ENCODE data around the gene DCST1. TPM values are rescaled to one million over a fixed set of nuclear protein-coding genes. Genes with fewer than 3 reads are reported as not detected.

Gene DCST1
- polyA plus RNA-seq, 1 experiment: not detected

- TF ChIP-seq CTCF (IDR thresholded peaks at IDR 0.05; ENCODE audit: insufficient read depth, low read depth, low read length): no peak
- peaks cover 8% of the 10 kb centered on the region; the same call in 1 of the 2 replicates for H3K36me3 ChIP-seq (ENCODE audit: control insufficient read depth, insufficient read depth, low read length)
- ChIA-PET POLR2A (no interaction called here), CTCF (interaction anchor here (0.6 to 10.2 kb wide), 10 partner anchors 15 to 83 kb away, joined by 3 to 95 read pairs (median 6); partner anchors contain the start of genes ADAM15, LENEP, PBXIP1 and PMVK)
- DNase-seq (ENCODE audit: low read depth): no peak
- H3K4me3 ChIP-seq (ENCODE audit: low read depth, low read length): no peak overlapping the region
- no peaks in the 10 kb centered on the region for H3K27me3 ChIP-seq (ENCODE audit: control insufficient read depth, insufficient read depth, low read length)
Observed at GRCh38 chr1:155019377-155020245, 14.0 kb upstream of the DCST1 start.

- no peak for TF ChIP-seq CTCF (IDR thresholded peaks at IDR 0.05; ENCODE audit: insufficient read depth, low read depth, low read length)
- CTCF ChIA-PET: interaction anchor here (0.7 to 6.7 kb wide), 7 partner anchors 21 to 463 kb away, joined by 3 to 55 read pairs (median 4); partner anchors contain the start of gene PBXIP1
- H3K4me3 ChIP-seq (ENCODE audit: low read depth, low read length): no peak overlapping the region
- H3K27me3 ChIP-seq (ENCODE audit: control insufficient read depth, insufficient read depth, low read length): no peaks in the 10 kb centered on the region
- no peak for DNase-seq (ENCODE audit: low read depth)
- peaks cover 1% of the 10 kb centered on the region; the same call in 1 of the 2 replicates for H3K36me3 ChIP-seq (ENCODE audit: control insufficient read depth, insufficient read depth, low read length)
- POLR2A ChIA-PET: no interaction called here
Observed at GRCh38 chr1:155022136-155022926, 11.3 kb upstream of the DCST1 start.

- no peak for TF ChIP-seq CTCF (IDR thresholded peaks at IDR 0.05; ENCODE audit: insufficient read depth, low read depth, low read length)
- ChIA-PET CTCF (interaction anchor here (0.6 to 1.5 kb wide), 6 partner anchors 8 to 463 kb away, joined by 3 to 4 read pairs (median 3); no protein-coding TSS in a partner anchor), POLR2A (no interaction called here)
- DNase-seq (ENCODE audit: low read depth): no peak
- H3K4me3 ChIP-seq (ENCODE audit: low read depth, low read length): no peak overlapping the region
- no peaks in the 10 kb centered on the region for H3K27me3 ChIP-seq (ENCODE audit: control insufficient read depth, insufficient read depth, low read length)
- H3K36me3 ChIP-seq (ENCODE audit: control insufficient read depth, insufficient read depth, low read length): peaks cover 1% of the 10 kb centered on the region; the same call in 1 of the 2 replicates
Observed at GRCh38 chr1:155022927-155023236, 10.7 kb upstream of the DCST1 start.

GRCh38 chr1:155023627-155024026, 10.0 kb upstream of the DCST1 start:
- POLR2A ChIA-PET: no interaction called here
- CTCF ChIA-PET: interaction anchor here (0.6 to 1.5 kb wide), 5 partner anchors 8 to 34 kb away, joined by 3 to 4 read pairs (median 3); no protein-coding TSS in a partner anchor
- TF ChIP-seq CTCF (IDR thresholded peaks at IDR 0.05; ENCODE audit: insufficient read depth, low read depth, low read length): no peak

GRCh38 chr1:155024315-155024714, 9.3 kb upstream of the DCST1 start:
- no peaks in the 10 kb centered on the region for H3K27me3 ChIP-seq (ENCODE audit: control insufficient read depth, insufficient read depth, low read length)
- no peak for DNase-seq (ENCODE audit: low read depth)
- ChIA-PET POLR2A (no interaction called here), CTCF (no interaction called here)
- TF ChIP-seq CTCF (IDR thresholded peaks at IDR 0.05; ENCODE audit: insufficient read depth, low read depth, low read length): no peak
- no peaks in the 10 kb centered on the region for H3K36me3 ChIP-seq (ENCODE audit: control insufficient read depth, insufficient read depth, low read length)
- H3K4me3 ChIP-seq (ENCODE audit: low read depth, low read length): no peak overlapping the region

More at GRCh38 chr1:155023627-155024026, 10.0 kb upstream of the DCST1 start:
- DNase-seq (ENCODE audit: low read depth): no peak
- Histone ChIP-seq H3K36me3 (ENCODE audit: control insufficient read depth, insufficient read depth, low read length) (no peaks in the 10 kb centered on the region), H3K27me3 (ENCODE audit: control insufficient read depth, insufficient read depth, low read length) (no peaks in the 10 kb centered on the region), H3K4me3 (ENCODE audit: low read depth, low read length) (no peak overlapping the region)

Data from BJ (cell line).